Measurements from ENCODE around the gene NOC4L.

Gene NOC4L

GRCh38 chr12:132199101-132199500 is 54.8 kb downstream of the NOC4L start:
- Mint-ChIP-seq H3K4me3 (no peak overlapping the region), H3K27me3 (peaks cover 17% of the 10 kb centered on the region), H3K4me1 (ENCODE audit: low read depth) (no peaks in the 10 kb centered on the region), H3K36me3 (ENCODE audit: low read depth) (no peaks in the 10 kb centered on the region), H3K9me3 (peaks cover 6% of the 10 kb centered on the region), H3K27ac (no peak overlapping the region)
- intact Hi-C loops (cut with micrococcal nuclease): no loop called here

DNA sequence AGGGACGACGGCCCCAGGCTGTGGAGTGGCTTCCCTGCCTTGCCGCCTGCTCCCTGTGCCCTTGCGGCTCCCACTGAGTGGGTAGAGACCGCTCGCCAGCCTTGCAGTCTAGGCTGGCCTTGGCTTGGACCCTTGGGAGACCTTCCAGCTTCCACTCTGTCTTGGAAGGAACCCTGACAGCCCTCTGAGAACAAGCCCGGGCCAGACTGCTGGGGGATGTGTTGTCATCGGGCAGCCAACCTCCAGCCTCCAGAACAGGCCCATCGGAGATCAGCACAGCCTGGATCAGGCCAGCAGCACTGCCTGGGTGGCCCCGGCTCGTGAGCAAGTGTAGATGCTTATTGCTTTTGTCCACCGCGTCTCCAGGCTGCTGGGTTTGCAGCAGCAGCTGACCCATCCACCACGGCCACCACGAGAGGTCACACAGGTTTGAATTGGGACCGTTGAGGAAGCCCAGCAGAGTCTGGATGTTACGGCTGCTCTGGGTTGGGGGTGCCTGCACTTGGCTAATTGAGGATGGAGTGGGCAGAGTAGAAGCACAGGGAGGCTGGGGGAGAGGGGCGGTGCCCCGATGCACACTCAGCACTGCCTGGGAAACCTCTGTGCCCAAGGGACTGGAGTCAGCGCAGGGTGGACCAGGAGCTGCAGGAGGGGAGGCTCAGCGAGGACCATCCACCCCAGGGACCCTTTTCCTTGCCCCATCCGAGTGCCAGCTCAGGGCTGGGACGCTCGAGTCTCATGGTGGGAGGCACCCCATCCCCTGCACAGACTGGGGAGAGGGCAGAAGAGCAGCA is 55.5 kb downstream of the NOC4L start:
- Mint-ChIP-seq H3K4me3 (no peak overlapping the region), H3K36me3 (ENCODE audit: low read depth) (no peaks in the 10 kb centered on the region), H3K9me3 (no peaks in the 10 kb centered on the region), H3K4me1 (ENCODE audit: low read depth) (no peaks in the 10 kb centered on the region), H3K27ac (no peak overlapping the region), H3K27me3 (peaks cover 21% of the 10 kb centered on the region)
- intact Hi-C loops (cut with micrococcal nuclease): no loop called here

GRCh38 chr12:132200800-132201199 is 56.5 kb downstream of the NOC4L start:
- Mint-ChIP-seq H3K27ac (no peak overlapping the region), H3K4me3 (no peak overlapping the region), H3K27me3 (peaks cover 29% of the 10 kb centered on the region), H3K4me1 (ENCODE audit: low read depth) (no peaks in the 10 kb centered on the region), H3K36me3 (ENCODE audit: low read depth) (no peaks in the 10 kb centered on the region), H3K9me3 (no peaks in the 10 kb centered on the region)
- intact Hi-C loops (cut with micrococcal nuclease): no loop called here

DNA sequence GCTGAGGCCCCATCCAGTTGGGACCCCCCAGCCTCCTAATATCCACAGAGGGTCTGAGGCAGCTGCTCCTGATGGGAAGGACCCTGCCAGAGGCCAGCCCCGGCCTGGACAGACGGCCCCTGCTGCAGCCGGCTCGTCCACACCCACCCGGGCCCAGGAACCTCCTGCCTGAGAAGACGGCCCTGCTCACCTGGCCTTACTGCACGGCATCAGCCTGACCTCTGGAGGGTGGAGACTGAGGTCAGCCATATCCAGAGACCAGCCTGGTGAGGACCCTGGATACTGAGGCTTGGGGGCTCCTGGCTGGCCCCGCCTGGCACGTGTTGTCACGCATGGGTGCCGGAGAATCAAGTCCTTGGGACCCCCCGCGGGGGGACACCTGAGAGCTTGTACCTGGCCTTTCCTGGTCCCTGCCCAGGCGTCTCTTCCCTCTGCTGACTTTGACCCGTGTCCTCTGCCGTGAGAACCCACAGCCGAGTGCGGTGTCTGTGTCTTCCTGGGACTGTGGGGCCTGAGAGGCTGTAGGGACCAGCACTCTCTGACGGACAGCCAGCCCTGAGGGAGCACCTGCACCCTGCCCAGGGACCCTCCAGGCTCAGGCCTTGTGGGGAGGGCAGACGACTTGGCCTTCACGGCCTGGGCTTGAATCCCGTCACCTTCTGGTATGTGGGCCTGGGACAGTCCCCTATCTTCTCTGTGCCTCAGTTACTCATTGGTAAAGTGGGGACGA is 57.3 kb downstream of the NOC4L start:
- H3K27me3 Mint-ChIP-seq: peaks cover 34% of the 10 kb centered on the region
- H3K4me3 Mint-ChIP-seq: no peak overlapping the region
- H3K9me3 Mint-ChIP-seq: no peaks in the 10 kb centered on the region
- intact Hi-C loops (cut with micrococcal nuclease): no loop called here
- no peaks in the 10 kb centered on the region for H3K4me1 Mint-ChIP-seq (ENCODE audit: low read depth)
- no peak overlapping the region for H3K27ac Mint-ChIP-seq
- no peaks in the 10 kb centered on the region for H3K36me3 Mint-ChIP-seq (ENCODE audit: low read depth)

Data from dendritic cell treated with granulocyte-macrophage colony-stimulating factor and Interleukin-4, amounts not matched to agents 40 ng/mL and 50 ng/mL, for 4 days (primary cell).